ENCODE data around the gene PRSS12.
"Not testable (repeated sequence)": the region's sequence is repeated elsewhere in the genome, so short reads cannot be mapped to it uniquely, and the experiment has no call there.

PRSS12 gene

GRCh38 chr4:118352843-118353533 lies at the start of gene PRSS12:
PRSS12 (minus strand) TSS chr4:118353003; CDS start chr4:118352720, 283 bp downstream.
- DNase-seq (ENCODE audit: low read depth in 2 of 3, low spot score in 2 of 3) = peak; percentile 34 to 40 (median 36)

- no peak for DNase-seq (ENCODE audit: low read depth in 2 of 3, low spot score in 2 of 3)
These were observed 47.6 kb upstream of the PRSS12 start for GRCh38 chr4:118400356-118400755.

GRCh38 chr4:118399883-118400282 lies 47.1 kb upstream of the PRSS12 start:
- DNase-seq (ENCODE audit: low read depth in 2 of 3, low spot score in 2 of 3) = not testable (repeated sequence)

GRCh38 chr4:118398226-118399090 lies 45.7 kb upstream of the PRSS12 start:
- no peak for DNase-seq (ENCODE audit: low read depth in 2 of 3, low spot score in 2 of 3)

GRCh38 chr4:118397623-118397979 lies 44.8 kb upstream of the PRSS12 start:
- no peak for DNase-seq (ENCODE audit: low read depth in 2 of 3, low spot score in 2 of 3)

- DNase-seq (ENCODE audit: low read depth in 2 of 3, low spot score in 2 of 3) = no peak
These were observed 44.2 kb upstream of the PRSS12 start for GRCh38 chr4:118396881-118397622.

GRCh38 chr4:118395057-118395644 lies 42.3 kb upstream of the PRSS12 start:
- DNase-seq (ENCODE audit: low read depth in 2 of 3, low spot score in 2 of 3) = no peak

GRCh38 chr4:118392509-118392908 lies 39.7 kb upstream of the PRSS12 start:
- DNase-seq (ENCODE audit: low read depth in 2 of 3, low spot score in 2 of 3) = not testable (repeated sequence)

GRCh38 chr4:118390121-118390520 lies 37.3 kb upstream of the PRSS12 start:
- DNase-seq (ENCODE audit: low read depth in 2 of 3, low spot score in 2 of 3) = no peak

- DNase-seq (ENCODE audit: low read depth in 2 of 3, low spot score in 2 of 3) = no peak
These were observed 36.9 kb upstream of the PRSS12 start for GRCh38 chr4:118389721-118390120.

- DNase-seq (ENCODE audit: low read depth in 2 of 3, low spot score in 2 of 3) = no peak
These were observed 35.8 kb upstream of the PRSS12 start for GRCh38 chr4:118388606-118389005.

GRCh38 chr4:118381902-118382301 lies 29.1 kb upstream of the PRSS12 start:
- no peak for DNase-seq (ENCODE audit: low read depth in 2 of 3, low spot score in 2 of 3)

GRCh38 chr4:118373614-118374255 lies 20.9 kb upstream of the PRSS12 start:
- no peak for DNase-seq (ENCODE audit: low read depth in 2 of 3, low spot score in 2 of 3)

GRCh38 chr4:118372251-118372650 lies 19.4 kb upstream of the PRSS12 start:
- no peak for DNase-seq (ENCODE audit: low read depth in 2 of 3, low spot score in 2 of 3)

- DNase-seq (ENCODE audit: low read depth in 2 of 3, low spot score in 2 of 3) = no peak
These were observed 16.4 kb upstream of the PRSS12 start for GRCh38 chr4:118369231-118369630.

- no peak for DNase-seq (ENCODE audit: low read depth in 2 of 3, low spot score in 2 of 3)
These were observed 15.1 kb upstream of the PRSS12 start for GRCh38 chr4:118367872-118368271.

GRCh38 chr4:118367361-118367760 lies 14.6 kb upstream of the PRSS12 start:
- no peak for DNase-seq (ENCODE audit: low read depth in 2 of 3, low spot score in 2 of 3)

- no peak for DNase-seq (ENCODE audit: low read depth in 2 of 3, low spot score in 2 of 3)
These were observed 10.4 kb upstream of the PRSS12 start for GRCh38 chr4:118363166-118363565.

GRCh38 chr4:118361192-118361591 lies 8.4 kb upstream of the PRSS12 start:
- no peak for DNase-seq (ENCODE audit: low read depth in 2 of 3, low spot score in 2 of 3)

- DNase-seq (ENCODE audit: low read depth in 2 of 3, low spot score in 2 of 3) = no peak
These were observed 7.3 kb upstream of the PRSS12 start for GRCh38 chr4:118360106-118360505.

GRCh38 chr4:118357601-118358000 lies 4.8 kb upstream of the PRSS12 start:
- DNase-seq (ENCODE audit: low read depth in 2 of 3, low spot score in 2 of 3) = no peak

Measured in activated CD8-positive, alpha-beta memory T cell treated with anti-CD3 and anti-CD28 coated beads for 48 hours (primary cell).